DMS153 (cell line): Measurements from ENCODE around the gene RBL2.
"Not testable (repeated sequence)": the region's sequence is repeated elsewhere in the genome, so short reads cannot be mapped to it uniquely, and the experiment has no call there.

Source experiments
- DNase-seq: peaks from one replicate; lab custom pipeline; 2025; lab: John Stamatoyannopoulos, UW

The RBL2 gene

GRCh38 chr16:53539759-53540718 is 105.8 kb downstream of the RBL2 start:
- DNase-seq: not testable (repeated sequence)
